ENCODE measurements around the gene SAE1. TPM values are rescaled to one million over a fixed set of nuclear protein-coding genes. Genes with fewer than 3 reads are reported as not detected.

SAE1 gene
- total and polyA plus RNA-seq, 2 donors from 2014 or later = 39.5 to 49.4 TPM

GRCh38 chr19:47145639-47146486 is 15.2 kb downstream of the SAE1 start:
- Histone ChIP-seq H3K36me3 (ENCODE audit: control insufficient read depth in 2 of 3, insufficient read depth in 3 of 3, low read length in 3 of 3) (peaks cover 3 to 18% (median 12%) of the 10 kb centered on the region in 3 donors), H3K9ac (ENCODE audit: low read length in 3 of 3) (no peak overlapping the region), H3K27ac (ENCODE audit: low read depth in 2 of 2, low read length in 2 of 2) (no peak overlapping the region), H3K4me3 (ENCODE audit: low read length in 3 of 3) (no peak overlapping the region), H3K4me1 (ENCODE audit: control insufficient read depth in 2 of 3, insufficient read depth in 2 of 3, low read depth in 1 of 3, low read length in 3 of 3) (no peaks in the 10 kb centered on the region), H3K27me3 (ENCODE audit: control insufficient read depth, insufficient read depth, low read length) (no peaks in the 10 kb centered on the region), H3K9me3 (ENCODE audit: control insufficient read depth in 2 of 3, insufficient read depth in 1 of 3, low read length in 3 of 3) (no peaks in the 10 kb centered on the region)
- intact Hi-C loops (cut with DNase I) = no loop called here
- no peak for TF ChIP-seq CTCF (IDR thresholded peaks at IDR 0.05; ENCODE audit: borderline replicate concordance, extremely low read depth, insufficient read depth)
- DNase-seq (no peak), FAIRE-seq (no peak)

- intact Hi-C loops (cut with DNase I) = no loop called here
Observed at GRCh38 chr19:47146920-47147319, 16.3 kb downstream of the SAE1 start.

GRCh38 chr19:47151627-47152026 is 21.0 kb downstream of the SAE1 start:
- TF ChIP-seq CTCF (IDR thresholded peaks at IDR 0.05; ENCODE audit: borderline replicate concordance, extremely low read depth, insufficient read depth) = no peak
- H3K9ac ChIP-seq (ENCODE audit: low read length in 3 of 3) = no peak overlapping the region
- intact Hi-C loops (cut with DNase I) = loop anchor here (10.0 kb wide), 1 partner anchor 83 kb away; the partner anchor contains the start of gene BBC3
- FAIRE-seq = no peak
- H3K4me1 ChIP-seq (ENCODE audit: control insufficient read depth in 2 of 3, insufficient read depth in 2 of 3, low read depth in 1 of 3, low read length in 3 of 3) = no peaks in the 10 kb centered on the region
- no peaks in the 10 kb centered on the region for H3K27me3 ChIP-seq (ENCODE audit: control insufficient read depth, insufficient read depth, low read length)
- H3K4me3 ChIP-seq (ENCODE audit: low read length in 3 of 3) = no peak overlapping the region
- no peak for DNase-seq
- peaks cover 0 to 21% (median 11%) of the 10 kb centered on the region in 3 donors for H3K36me3 ChIP-seq (ENCODE audit: control insufficient read depth in 2 of 3, insufficient read depth in 3 of 3, low read length in 3 of 3)
- no peak overlapping the region for H3K27ac ChIP-seq (ENCODE audit: low read depth in 2 of 2, low read length in 2 of 2)
- no peaks in the 10 kb centered on the region for H3K9me3 ChIP-seq (ENCODE audit: control insufficient read depth in 2 of 3, insufficient read depth in 1 of 3, low read length in 3 of 3)

More at GRCh38 chr19:47146920-47147319, 16.3 kb downstream of the SAE1 start:
- no peak overlapping the region for H3K27ac ChIP-seq (ENCODE audit: low read depth in 2 of 2, low read length in 2 of 2)
- no peaks in the 10 kb centered on the region for H3K4me1 ChIP-seq (ENCODE audit: control insufficient read depth in 2 of 3, insufficient read depth in 2 of 3, low read depth in 1 of 3, low read length in 3 of 3)
- no peak for TF ChIP-seq CTCF (IDR thresholded peaks at IDR 0.05; ENCODE audit: borderline replicate concordance, extremely low read depth, insufficient read depth)
- H3K9me3 ChIP-seq (ENCODE audit: control insufficient read depth in 2 of 3, insufficient read depth in 1 of 3, low read length in 3 of 3) = no peaks in the 10 kb centered on the region
- no peak for FAIRE-seq
- no peak for DNase-seq
- H3K9ac ChIP-seq (ENCODE audit: low read length in 3 of 3) = no peak overlapping the region
- H3K27me3 ChIP-seq (ENCODE audit: control insufficient read depth, insufficient read depth, low read length) = no peaks in the 10 kb centered on the region
- H3K4me3 ChIP-seq (ENCODE audit: low read length in 3 of 3) = no peak overlapping the region
- H3K36me3 ChIP-seq (ENCODE audit: control insufficient read depth in 2 of 3, insufficient read depth in 3 of 3, low read length in 3 of 3) = peaks cover 3 to 18% (median 14%) of the 10 kb centered on the region in 3 donors

Data from kidney (tissue), 14 donors.